Pancreas (tissue), 10 donors: ENCODE results near the gene HOXB1. TPM values are rescaled to one million over a fixed set of nuclear protein-coding genes. Genes with fewer than 3 reads are reported as not detected.

Experiments
- ATAC-seq, 4 donors: fragments of 200-7000 bp; cut with Tn5 transposase; one replicate each; pipeline versions ENCODE4 v1.8.0 to v1.9.1; 2020; ENCODE audit warnings: mild to moderate bottlenecking in 4 of 4, moderate library complexity in 4 of 4
- DNase-seq, 6 donors: peaks; one replicate each; pipeline ENCODE4 v3.0.0-alpha.2; 2020
- FAIRE-seq: peaks from 2 replicates; lab custom pipeline; 2012; peaks lifted over from hg19 to GRCh38; lab: Jason Lieb, UNC
- H3K27ac ChIP-seq, 4 donors: fragments of 200-600 bp; sonication (generic); 1 replicate in 3 of 4; 2 replicates in 1 of 4; pipeline versions ENCODE4 v1.5.0 to v1.8.0; 2020
- H3K27me3 ChIP-seq, 4 donors: fragments of 200-600 bp; one replicate each; pipeline ENCODE4 v1.8.0; 2021
- H3K36me3 ChIP-seq, 3 donors: fragments of 200-600 bp; sonication (generic) in 1 of 3; one replicate each; pipeline versions ENCODE4 v1.5.0 to v1.8.0; 2020 to 2021
- H3K4me1 ChIP-seq, 3 donors: fragments of 200-600 bp; one replicate each; pipeline ENCODE4 v1.8.0; 2021
- H3K4me3 ChIP-seq, 4 donors: fragments of 200-600 bp; sonication (generic) in 2 of 4; one replicate each; pipeline versions ENCODE4 v1.5.0 to v1.8.0; 2020 to 2021
- H3K9me3 ChIP-seq, 4 donors: fragments of 200-600 bp; one replicate each; pipeline ENCODE4 v1.8.0; 2021
- CTCF ChIP-seq, 4 donors: fragments of 200-600 bp; sonication (generic) in 3 of 4; IDR thresholded peaks; one replicate each; pipeline versions ENCODE4 v1.5.0 to v1.8.0; 2021; ENCODE audit warnings: antibody characterized with exemption in 4 of 4
- WGBS, 2 donors: extraction: QIAGEN DNeasy Blood & Tissue Kit; methylation state at CpG; one replicate each; pipeline ENCODE4 v1.1.7; 2013; 5-methylcytosine and 5-hydroxymethylcytosine counted together
- intact Hi-C, 3 donors: fragments of 100-400 bp; cut with DNase I; formaldehyde crosslinking; loops; one replicate each; pipeline versions ENCODE4 v1.11.1 to v1.14.2; 2022
- polyA plus RNA-seq, 2 donors: library from polyadenylated mRNA; stranded (reverse); fragments of 200-250 nt; gene quantifications; one replicate each; pipeline ENCODE4 v1.2.3, GENCODE V29; 2013
- total RNA-seq, 6 donors: library from RNA; stranded (reverse); fragmentation: NEBNext Ultra II Directional in 4 of 6; extraction: Animal tissue kit (Norgen Biotek cat#: 25700) in 4 of 6; gene quantifications; one replicate each; pipeline versions ENCODE4 v1.2.1 to v1.2.4, GENCODE V29; 2021 to 2023
- donor health status: healthy with polysubstance abuse.
- donor health status: DM: no; HTN: no; CAD: no; lungs with moderate emphysema.
- donor health status: DM: no; HTN: no; CAD: no.
- donor health status: control.
- donor health status: control.
- donor health status: Bipolar disorder and iron deficiency.
- donor health status: DM: yes; HTN: yes; CAD: no.
- donor health status: DM: no; HTN: no; CAD: no.
- donor health status: DM: no; HTN: no; CAD: no.
- donor health status: DM: yes; HTN: yes; CAD: no.

Gene HOXB1
- total and polyA plus RNA-seq, 8 donors: not detected

- TF ChIP-seq CTCF (IDR thresholded peaks at IDR 0.05): no peak
- Histone ChIP-seq H3K27me3 (peaks cover 0 to 7% (median 0%) of the 10 kb centered on the region in 4 donors), H3K4me1 (no peaks in the 10 kb centered on the region), H3K9me3 (no peaks in the 10 kb centered on the region), H3K27ac (no peak overlapping the region), H3K4me3 (no peak overlapping the region), H3K36me3 (no peaks in the 10 kb centered on the region)
- FAIRE-seq (no peak), DNase-seq (no peak), ATAC-seq (peak in 1 of 4 donors; percentile 57)
- 34 to 38% methylated on average over 15 of the region's 15 CpGs for WGBS, 2 donors
- intact Hi-C loops: no loop called here
These were observed 31.3 kb upstream of the HOXB1 start for GRCh38 chr17:48561884-48562810.

- H3K9me3 ChIP-seq: no peaks in the 10 kb centered on the region
- FAIRE-seq (no peak), DNase-seq (peak in 1 of 6 donors; percentile 50), ATAC-seq (no peak)
- H3K4me1 ChIP-seq: no peaks in the 10 kb centered on the region
- WGBS, 2 donors: 67 to 68% methylated on average over 14 of the region's 14 CpGs
- H3K36me3 ChIP-seq: no peaks in the 10 kb centered on the region
- H3K27me3 ChIP-seq: peaks cover 0 to 5% (median 0%) of the 10 kb centered on the region in 4 donors
- no peak for TF ChIP-seq CTCF (IDR thresholded peaks at IDR 0.05)
- no peak overlapping the region for H3K4me3 ChIP-seq
- H3K27ac ChIP-seq: no peak overlapping the region
- intact Hi-C loops: no loop called here
These were observed 29.3 kb upstream of the HOXB1 start for GRCh38 chr17:48559840-48560817.

- Histone ChIP-seq H3K27me3 (peaks cover 0 to 6% (median 0%) of the 10 kb centered on the region in 4 donors), H3K9me3 (no peaks in the 10 kb centered on the region), H3K4me3 (no peak overlapping the region), H3K36me3 (no peaks in the 10 kb centered on the region), H3K27ac (no peak overlapping the region), H3K4me1 (no peaks in the 10 kb centered on the region)
- DNase-seq (peak in 1 of 6 donors; percentile 29), FAIRE-seq (no peak), ATAC-seq (no peak)
- 61% methylated on average over 16 of the region's 16 CpGs for WGBS, 2 donors
- TF ChIP-seq CTCF (IDR thresholded peaks at IDR 0.05): no peak
- intact Hi-C loops: no loop called here
These were observed 28.5 kb upstream of the HOXB1 start for GRCh38 chr17:48559122-48559839.

- DNase-seq: no peak
- no peak for FAIRE-seq
- Histone ChIP-seq H3K4me1 (no peaks in the 10 kb centered on the region), H3K9me3 (no peaks in the 10 kb centered on the region), H3K36me3 (no peaks in the 10 kb centered on the region), H3K27me3 (peaks cover 0 to 11% (median 0%) of the 10 kb centered on the region in 4 donors), H3K27ac (no peak overlapping the region), H3K4me3 (no peak overlapping the region)
- TF ChIP-seq CTCF (IDR thresholded peaks at IDR 0.05): no peak
- no peak for ATAC-seq
- intact Hi-C loops: no loop called here
- 58 to 59% methylated on average over 2 of the region's 2 CpGs for WGBS, 2 donors
These were observed 28.0 kb upstream of the HOXB1 start for GRCh38 chr17:48558831-48559121.
